GM23338 (cell line): ENCODE data around the gene C3AR1. TPM values are rescaled to one million over a fixed set of nuclear protein-coding genes. Genes with fewer than 3 reads are reported as not detected.

Experiments used
- ATAC-seq: fragments of 200-7000 bp; cut with Tn5 transposase; 3 replicates; pipeline ENCODE4 v1.9.1; 2020
- DNase-seq: peaks from one replicate; pipeline ENCODE4 v3.0.0-alpha.2; 2015; ENCODE audit warnings: low spot score
- H2AFZ ChIP-seq: fragments of 200-600 bp; sonication (generic); 2 replicates; pipeline ENCODE4 v1.8.0; 2016; ENCODE audit warnings: antibody characterized with exemption, mild to moderate bottlenecking, moderate library complexity
- H3F3A ChIP-seq: fragments of 200-600 bp; sonication (generic); replicated peaks from 2 replicates; pipeline ENCODE4 v1.8.0; 2017; ENCODE audit warnings: antibody characterized with exemption, mixed run types, low read depth
- H3K27ac ChIP-seq: fragments of 200-600 bp; sonication (generic); 2 replicates; pipeline ENCODE4 v1.6.1; 2016; ENCODE audit warnings: low read depth
- H3K27me3 ChIP-seq: fragments of 200-600 bp; sonication (generic); 2 replicates; pipeline ENCODE4 v1.8.0; 2016; ENCODE audit warnings: mild to moderate bottlenecking, mixed run types, moderate library complexity; ENCODE audit not compliant: insufficient read depth
- H3K36me3 ChIP-seq: fragments of 200-600 bp; sonication (generic); 2 replicates; pipeline ENCODE4 v1.8.0; 2016; ENCODE audit warnings: mild to moderate bottlenecking; ENCODE audit not compliant: insufficient read depth
- H3K4me1 ChIP-seq: fragments of 200-600 bp; sonication (generic); 2 replicates; pipeline ENCODE4 v1.8.0; 2016; ENCODE audit warnings: mild to moderate bottlenecking, moderate library complexity; ENCODE audit not compliant: insufficient read depth
- H3K4me2 ChIP-seq: fragments of 200-600 bp; sonication (generic); 2 replicates; pipeline ENCODE4 v1.7.1; 2017; ENCODE audit warnings: mixed run types
- H3K4me3 ChIP-seq: fragments of 200-600 bp; sonication (generic); 2 replicates; pipeline ENCODE4 v1.6.1; 2016; ENCODE audit warnings: mixed run types
- H3K79me2 ChIP-seq: fragments of 200-600 bp; sonication (generic); replicated peaks from 2 replicates; pipeline ENCODE4 v1.8.0; 2017; ENCODE audit warnings: mild to moderate bottlenecking; ENCODE audit not compliant: insufficient read depth
- H3K9me2 ChIP-seq: fragments of 200-600 bp; sonication (generic); 2 replicates; pipeline ENCODE4 v1.8.0; 2017; ENCODE audit not compliant: insufficient read depth
- H4K20me1 ChIP-seq: fragments of 200-600 bp; sonication (generic); replicated peaks from 2 replicates; pipeline ENCODE4 v1.8.0; 2017; ENCODE audit warnings: mild to moderate bottlenecking; ENCODE audit not compliant: insufficient read depth
- H3K27ac Mint-ChIP-seq: 2 replicates; pipeline ENCODE4 v1.8.0; 2020; ENCODE audit warnings: inconsistent platforms, mild to moderate bottlenecking, moderate library complexity, mixed read lengths
- H3K27me3 Mint-ChIP-seq: 3 replicates; pipeline ENCODE4 v1.8.0; 2022; ENCODE audit warnings: low read depth, mild to moderate bottlenecking, moderate library complexity, mixed read lengths, inconsistent platforms; ENCODE audit not compliant: insufficient read depth, poor library complexity
- H3K36me3 Mint-ChIP-seq: 3 replicates; pipeline ENCODE4 v1.8.0; 2021; ENCODE audit warnings: low read depth, mild to moderate bottlenecking, inconsistent platforms, moderate library complexity, mixed read lengths
- H3K4me1 Mint-ChIP-seq: 3 replicates; pipeline ENCODE4 v1.8.0; 2020; ENCODE audit warnings: mild to moderate bottlenecking, inconsistent platforms, mixed read lengths
- H3K4me3 Mint-ChIP-seq: 3 replicates; pipeline ENCODE4 v1.8.0; 2021; ENCODE audit warnings: moderate library complexity, mild to moderate bottlenecking, inconsistent platforms, mixed read lengths
- H3K9me3 Mint-ChIP-seq: 3 replicates; pipeline ENCODE4 v1.8.0; 2020; ENCODE audit warnings: moderate library complexity, mild to moderate bottlenecking, inconsistent platforms, mixed read lengths
- ETS1 ChIP-seq: IDR thresholded peaks from 2 replicates; pipeline ENCODE4 v1.6.1; 2016; ENCODE audit warnings: antibody characterized with exemption
- EZH2 ChIP-seq: fragments of 200-600 bp; sonication (generic); IDR thresholded peaks from one replicate; pipeline ENCODE4 v1.8.0; 2017; ENCODE audit warnings: antibody characterized with exemption, mild to moderate bottlenecking, low read depth; ENCODE audit not compliant: unreplicated experiment
- polyA plus RNA-seq: library from polyadenylated mRNA; unstranded; fragments of >200 nt; fragmentation: Nextera tagmentation; extraction: Ambion mirVana; gene quantifications from 2 replicates; pipeline ENCODE4 v1.2.1, GENCODE V29; 2016
- total RNA-seq: library from RNA; depleted of rRNA; stranded (reverse); fragments of >200 nt; shearing (Covaris generic); gene quantifications from 2 replicates; pipeline ENCODE4 v1.2.3, GENCODE V29; 2014
- TF ChIP-seq, protein P1 (sequence below), 2 experiments: fragments of 200-600 bp in 1 of 2; sonication (generic) in 1 of 2; conservative IDR thresholded peaks; 2 replicates each; pipeline versions ENCODE4 v1.5.1 to v1.6.1; 2016 to 2017; ENCODE audit warnings: antibody characterized with exemption in 2 of 2, low read depth in 2 of 2, mild to moderate bottlenecking in 2 of 2, moderate library complexity in 1 of 2
- TF ChIP-seq, protein P2 (sequence below): IDR thresholded peaks from one replicate; pipeline ENCODE4 v1.6.1; 2018; ENCODE audit warnings: antibody characterized with exemption; ENCODE audit not compliant: unreplicated experiment

The C3AR1 gene
- total and polyA plus RNA-seq, 2 experiments from 2014 or later, result not detected

GRCh38 chr12:8045952-8046944 lies 19.9 kb downstream of the C3AR1 start:
- H3K4me3 Mint-ChIP-seq, result no peak overlapping the region
- peaks cover 1% of the 10 kb centered on the region for H3K27me3 Mint-ChIP-seq
- Histone ChIP-seq H3K36me3 (peaks cover 25% of the 10 kb centered on the region), H3K27ac (no peak overlapping the region), H3K4me3 (no peak overlapping the region), H3K27me3 (no peaks in the 10 kb centered on the region), H3K4me1 (no peaks in the 10 kb centered on the region), H2AFZ (no peak overlapping the region), H4K20me1 (no peaks in the 10 kb centered on the region), H3K79me2 (no peaks in the 10 kb centered on the region), H3K4me2 (no peak overlapping the region), H3F3A (no peaks in the 10 kb centered on the region), H3K9me2 (no peaks in the 10 kb centered on the region)
- ATAC-seq (peak; percentile 92), DNase-seq (peak; percentile 90)
- H3K27ac Mint-ChIP-seq, result 0 out of 2 replicates have a peak overlapping the region, but pooled peaks have one; percentile 0
- no peak for TF ChIP-seq ETS1
- TF ChIP-seq, protein P1, sequence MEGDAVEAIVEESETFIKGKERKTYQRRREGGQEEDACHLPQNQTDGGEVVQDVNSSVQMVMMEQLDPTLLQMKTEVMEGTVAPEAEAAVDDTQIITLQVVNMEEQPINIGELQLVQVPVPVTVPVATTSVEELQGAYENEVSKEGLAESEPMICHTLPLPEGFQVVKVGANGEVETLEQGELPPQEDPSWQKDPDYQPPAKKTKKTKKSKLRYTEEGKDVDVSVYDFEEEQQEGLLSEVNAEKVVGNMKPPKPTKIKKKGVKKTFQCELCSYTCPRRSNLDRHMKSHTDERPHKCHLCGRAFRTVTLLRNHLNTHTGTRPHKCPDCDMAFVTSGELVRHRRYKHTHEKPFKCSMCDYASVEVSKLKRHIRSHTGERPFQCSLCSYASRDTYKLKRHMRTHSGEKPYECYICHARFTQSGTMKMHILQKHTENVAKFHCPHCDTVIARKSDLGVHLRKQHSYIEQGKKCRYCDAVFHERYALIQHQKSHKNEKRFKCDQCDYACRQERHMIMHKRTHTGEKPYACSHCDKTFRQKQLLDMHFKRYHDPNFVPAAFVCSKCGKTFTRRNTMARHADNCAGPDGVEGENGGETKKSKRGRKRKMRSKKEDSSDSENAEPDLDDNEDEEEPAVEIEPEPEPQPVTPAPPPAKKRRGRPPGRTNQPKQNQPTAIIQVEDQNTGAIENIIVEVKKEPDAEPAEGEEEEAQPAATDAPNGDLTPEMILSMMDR (conservative IDR thresholded peaks at IDR 0.05; ENCODE audit: low read depth in 2 of 2), result peak; percentile 93 to 97
- H3K36me3 Mint-ChIP-seq, result peaks cover 43% of the 10 kb centered on the region
- no peaks in the 10 kb centered on the region for H3K9me3 Mint-ChIP-seq
- H3K4me1 Mint-ChIP-seq, result no peaks in the 10 kb centered on the region

GRCh38 chr12:8040791-8041190 lies 25.4 kb downstream of the C3AR1 start:
- Histone ChIP-seq H3K79me2 (peaks cover 5% of the 10 kb centered on the region), H3K4me2 (no peak overlapping the region), H4K20me1 (no peaks in the 10 kb centered on the region), H3K4me1 (peaks cover 36% of the 10 kb centered on the region), H3K36me3 (peaks cover 25% of the 10 kb centered on the region; the same call in 1 of the 2 replicates), H2AFZ (no peak overlapping the region), H3K9me2 (no peaks in the 10 kb centered on the region), H3K27me3 (no peaks in the 10 kb centered on the region), H3K27ac (peak overlapping the region; percentile 59; the same call in 1 of the 2 replicates), H3F3A (0 out of 2 replicates have a peak, but pooled peaks cover 9% of the 10 kb centered on the region), H3K4me3 (no peak overlapping the region)
- TF ChIP-seq EZH2, result no peak
- TF ChIP-seq ETS1, result no peak
- TF ChIP-seq, protein P2, sequence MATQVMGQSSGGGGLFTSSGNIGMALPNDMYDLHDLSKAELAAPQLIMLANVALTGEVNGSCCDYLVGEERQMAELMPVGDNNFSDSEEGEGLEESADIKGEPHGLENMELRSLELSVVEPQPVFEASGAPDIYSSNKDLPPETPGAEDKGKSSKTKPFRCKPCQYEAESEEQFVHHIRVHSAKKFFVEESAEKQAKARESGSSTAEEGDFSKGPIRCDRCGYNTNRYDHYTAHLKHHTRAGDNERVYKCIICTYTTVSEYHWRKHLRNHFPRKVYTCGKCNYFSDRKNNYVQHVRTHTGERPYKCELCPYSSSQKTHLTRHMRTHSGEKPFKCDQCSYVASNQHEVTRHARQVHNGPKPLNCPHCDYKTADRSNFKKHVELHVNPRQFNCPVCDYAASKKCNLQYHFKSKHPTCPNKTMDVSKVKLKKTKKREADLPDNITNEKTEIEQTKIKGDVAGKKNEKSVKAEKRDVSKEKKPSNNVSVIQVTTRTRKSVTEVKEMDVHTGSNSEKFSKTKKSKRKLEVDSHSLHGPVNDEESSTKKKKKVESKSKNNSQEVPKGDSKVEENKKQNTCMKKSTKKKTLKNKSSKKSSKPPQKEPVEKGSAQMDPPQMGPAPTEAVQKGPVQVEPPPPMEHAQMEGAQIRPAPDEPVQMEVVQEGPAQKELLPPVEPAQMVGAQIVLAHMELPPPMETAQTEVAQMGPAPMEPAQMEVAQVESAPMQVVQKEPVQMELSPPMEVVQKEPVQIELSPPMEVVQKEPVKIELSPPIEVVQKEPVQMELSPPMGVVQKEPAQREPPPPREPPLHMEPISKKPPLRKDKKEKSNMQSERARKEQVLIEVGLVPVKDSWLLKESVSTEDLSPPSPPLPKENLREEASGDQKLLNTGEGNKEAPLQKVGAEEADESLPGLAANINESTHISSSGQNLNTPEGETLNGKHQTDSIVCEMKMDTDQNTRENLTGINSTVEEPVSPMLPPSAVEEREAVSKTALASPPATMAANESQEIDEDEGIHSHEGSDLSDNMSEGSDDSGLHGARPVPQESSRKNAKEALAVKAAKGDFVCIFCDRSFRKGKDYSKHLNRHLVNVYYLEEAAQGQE, result no peak
- TF ChIP-seq, protein P1 (conservative IDR thresholded peaks at IDR 0.05; ENCODE audit: low read depth in 2 of 2), result no peak
- Mint-ChIP-seq H3K27ac (no peak overlapping the region), H3K9me3 (no peaks in the 10 kb centered on the region), H3K36me3 (peaks cover 19% of the 10 kb centered on the region), H3K4me1 (peaks cover 38% of the 10 kb centered on the region), H3K4me3 (no peak overlapping the region), H3K27me3 (peaks cover 2% of the 10 kb centered on the region)
- ATAC-seq, result no peak
- no peak for DNase-seq
